Neuronal stem cell (in vitro differentiated cells): Measurements from ENCODE around the gene ANO6.

Experiments
- DNase-seq: peaks from one replicate; pipeline ENCODE4 v3.0.0-alpha.2; 2013; ENCODE audit warnings: low spot score
- H2AFZ ChIP-seq: one replicate; pipeline ENCODE4 v1.6.1; 2013; ENCODE audit warnings: mild to moderate bottlenecking, low read length, inconsistent platforms
- H2AK5ac ChIP-seq: 2 replicates; pipeline ENCODE4 v1.6.1; 2013; ENCODE audit warnings: low read depth, mild to moderate bottlenecking, inconsistent platforms, low read length, moderate library complexity, mixed read lengths
- H2BK120ac ChIP-seq: 2 replicates; pipeline ENCODE4 v1.6.1; 2013; ENCODE audit warnings: low read depth, mild to moderate bottlenecking, inconsistent platforms, low read length, moderate library complexity, mixed read lengths
- H2BK12ac ChIP-seq: one replicate; pipeline ENCODE4 v1.6.1; 2013; ENCODE audit warnings: low read length, inconsistent platforms
- H2BK15ac ChIP-seq: 2 replicates; pipeline ENCODE4 v1.6.1; 2013; ENCODE audit warnings: mild to moderate bottlenecking, low read length, inconsistent platforms, mixed read lengths
- H2BK5ac ChIP-seq: one replicate; pipeline ENCODE4 v1.6.1; 2013; ENCODE audit warnings: inconsistent platforms, mild to moderate bottlenecking, low read length, moderate library complexity
- H3K14ac ChIP-seq: one replicate; pipeline ENCODE4 v1.6.1; 2013; ENCODE audit warnings: low read length, inconsistent platforms
- H3K18ac ChIP-seq: 2 replicates; pipeline ENCODE4 v1.6.1; 2013; ENCODE audit warnings: low read length, inconsistent platforms
- H3K23ac ChIP-seq: 2 replicates; pipeline ENCODE4 v1.6.1; 2013; ENCODE audit warnings: low read depth, mild to moderate bottlenecking, mixed read lengths, low read length, inconsistent platforms; ENCODE audit not compliant: poor library complexity
- H3K27ac ChIP-seq: replicated peaks from 3 replicates; pipeline ENCODE4 v1.5.1; 2013; ENCODE audit warnings: low read length, inconsistent platforms
- H3K27me3 ChIP-seq, 3 experiments: 2 replicates each; pipeline ENCODE4 v1.6.1; 2013; ENCODE audit warnings: low read length in 3 of 3, mild to moderate bottlenecking in 2 of 3, inconsistent platforms in 1 of 3, low read depth in 1 of 3, mixed read lengths in 1 of 3, moderate library complexity in 1 of 3; ENCODE audit not compliant: control insufficient read depth in 3 of 3, insufficient read depth in 3 of 3
- H3K36me3 ChIP-seq, 2 donors: replicated peaks in 1 of 2; 2 replicates each; pipeline ENCODE4 v1.6.1; 2013; ENCODE audit warnings: low read length in 2 of 2; ENCODE audit not compliant: control insufficient read depth in 2 of 2, insufficient read depth in 2 of 2
- H3K4ac ChIP-seq: 2 replicates; pipeline ENCODE4 v1.6.1; 2013; ENCODE audit warnings: inconsistent platforms, mild to moderate bottlenecking, low read length, moderate library complexity
- H3K4me1 ChIP-seq, 2 donors: 1 replicate in 1 of 2; 2 replicates in 1 of 2; pipeline ENCODE4 v1.6.1; 2013; ENCODE audit warnings: low read length in 2 of 2, low read depth in 1 of 2; ENCODE audit not compliant: control insufficient read depth in 2 of 2, insufficient read depth in 1 of 2
- H3K4me2 ChIP-seq: one replicate; pipeline ENCODE4 v1.6.1; 2013; ENCODE audit warnings: mild to moderate bottlenecking, low read length, inconsistent platforms; ENCODE audit not compliant: insufficient read depth, poor library complexity, severe bottlenecking
- H3K4me3 ChIP-seq, 2 donors: 2 replicates each; pipeline ENCODE4 v1.5.1; 2013; ENCODE audit warnings: low read length in 2 of 2, mild to moderate bottlenecking in 2 of 2, inconsistent platforms in 1 of 2, moderate library complexity in 1 of 2
- H3K79me1 ChIP-seq: one replicate; pipeline ENCODE4 v1.6.1; 2013; ENCODE audit warnings: low read depth, mild to moderate bottlenecking, inconsistent platforms, low read length, moderate library complexity
- H3K9ac ChIP-seq: one replicate; pipeline ENCODE4 v1.6.1; 2013; ENCODE audit warnings: mild to moderate bottlenecking, low read depth, low read length, inconsistent platforms; ENCODE audit not compliant: poor library complexity
- H3K9me3 ChIP-seq, 2 donors: replicated peaks in 1 of 2; 2 replicates each; pipeline versions ENCODE3 to v1.6.1; 2013; ENCODE audit warnings: low read length in 2 of 2, mild to moderate bottlenecking in 2 of 2, inconsistent platforms in 1 of 2, low read depth in 1 of 2, mixed read lengths in 1 of 2, moderate library complexity in 1 of 2; ENCODE audit not compliant: control insufficient read depth in 2 of 2, insufficient read depth in 1 of 2
- H4K8ac ChIP-seq: one replicate; pipeline ENCODE4 v1.6.1; 2013; ENCODE audit warnings: low read depth, mild to moderate bottlenecking, inconsistent platforms, low read length, moderate library complexity
- H4K91ac ChIP-seq: one replicate; pipeline ENCODE4 v1.6.1; 2013; ENCODE audit warnings: low read length, low read depth, mild to moderate bottlenecking, inconsistent platforms; ENCODE audit not compliant: poor library complexity
- WGBS, 2 donors: extraction: QIAGEN DNeasy Blood & Tissue Kit; methylation state at CpG; one replicate each; pipeline ENCODE4 v1.1.7; 2013; ENCODE audit warnings: missing lambda C conversion rate in 2 of 2, mixed read lengths in 1 of 2; ENCODE audit not compliant: insufficient read length in 2 of 2, insufficient replicate concordance in 1 of 2; ENCODE audit errors: extremely low coverage in 2 of 2; 5-methylcytosine and 5-hydroxymethylcytosine counted together

Gene ANO6

DNA sequence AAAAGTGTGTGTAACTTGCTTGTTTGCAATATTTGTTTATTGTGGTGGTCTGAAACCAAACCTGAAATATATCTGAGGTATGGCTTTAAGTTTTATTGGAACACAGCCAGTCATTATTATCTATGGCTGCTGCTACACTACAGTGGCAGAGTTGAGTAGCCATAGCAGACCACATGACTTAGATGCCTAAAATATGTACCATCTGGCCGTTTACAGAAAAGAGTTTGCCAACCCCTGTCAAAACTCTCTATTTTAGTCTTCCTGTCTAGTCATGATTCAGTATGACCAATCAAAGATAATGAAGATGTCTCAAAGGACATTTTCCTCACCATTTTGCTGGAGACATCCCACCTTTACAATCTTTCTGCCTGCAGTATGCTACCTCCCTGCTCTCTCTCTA, 242.3 kb downstream of the ANO6 start:
- Histone ChIP-seq H3K4ac (no peak overlapping the region), H3K9ac (no peak overlapping the region), H2AK5ac (no peak overlapping the region), H2AFZ (no peak overlapping the region), H4K8ac (no peak overlapping the region), H3K4me2 (no peak overlapping the region), H4K91ac (no peak overlapping the region), H2BK15ac (no peak overlapping the region), H2BK120ac (no peak overlapping the region), H3K79me1 (no peaks in the 10 kb centered on the region), H3K4me3 (no peak overlapping the region), H3K18ac (no peak overlapping the region), H2BK12ac (no peak overlapping the region), H3K36me3 (no peaks in the 10 kb centered on the region), H3K27me3 (no peaks in the 10 kb centered on the region), H3K27ac (no peak overlapping the region), H2BK5ac (no peak overlapping the region), H3K9me3 (no peaks in the 10 kb centered on the region), H3K23ac (no peak overlapping the region), H3K14ac (no peak overlapping the region), H3K4me1 (no peaks in the 10 kb centered on the region)
- WGBS, 2 donors = no CpG with 5 or more reads among the region's 1 CpG
- DNase-seq = no peak

DNA sequence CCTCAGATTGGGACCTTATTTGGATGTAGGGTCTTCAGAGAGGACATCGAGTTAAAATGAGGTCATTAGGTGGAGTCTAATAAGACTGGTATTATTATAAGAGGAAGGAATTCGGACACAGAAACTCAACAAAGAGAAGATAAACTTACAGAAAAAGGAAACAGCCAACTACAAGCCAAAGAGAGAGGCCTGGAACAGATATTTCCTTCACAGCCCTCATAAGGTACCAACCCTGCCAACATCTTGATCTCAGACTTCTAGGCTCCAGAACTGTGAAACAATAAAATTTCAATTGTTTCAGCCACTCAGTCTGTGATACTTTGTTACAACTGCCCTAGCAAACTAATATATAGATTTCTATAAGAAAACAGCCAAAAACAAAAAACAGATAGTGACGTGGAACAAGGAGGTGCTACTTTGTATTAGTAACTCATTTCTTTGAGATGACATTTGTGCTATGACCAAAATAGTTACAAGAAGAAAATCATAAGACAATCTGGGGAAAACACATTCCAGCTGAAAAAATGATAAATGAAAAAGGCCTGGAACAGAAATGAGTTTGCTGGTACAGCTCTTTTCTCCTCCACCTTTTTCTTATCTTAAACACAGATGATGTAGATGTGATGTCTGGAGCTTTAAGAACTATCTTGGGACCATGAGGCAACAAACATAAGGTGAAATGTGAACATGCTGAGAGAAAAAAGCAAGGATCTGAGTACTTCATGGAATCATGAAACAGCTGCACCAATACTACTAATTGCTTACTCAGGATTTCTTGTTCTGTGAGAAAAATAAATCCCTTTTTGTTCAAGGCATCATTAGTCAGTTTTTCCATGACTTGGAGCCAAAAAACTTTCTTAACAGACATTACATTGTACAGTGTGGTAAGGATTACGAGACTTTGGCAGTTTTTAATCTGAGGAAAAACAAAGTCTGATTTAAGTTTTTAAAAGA, 243.2 kb downstream of the ANO6 start:
- no peaks in the 10 kb centered on the region for H3K36me3 ChIP-seq
- no peaks in the 10 kb centered on the region for H3K27me3 ChIP-seq
- no peak overlapping the region for H3K4ac ChIP-seq
- H2BK15ac ChIP-seq = no peak overlapping the region
- H3K4me3 ChIP-seq = no peak overlapping the region
- no peak overlapping the region for H3K27ac ChIP-seq
- H3K4me1 ChIP-seq = no peaks in the 10 kb centered on the region
- no peak overlapping the region for H2BK5ac ChIP-seq
- no peak overlapping the region for H3K14ac ChIP-seq
- no peaks in the 10 kb centered on the region for H3K9me3 ChIP-seq
- H3K79me1 ChIP-seq = no peaks in the 10 kb centered on the region
- DNase-seq = no peak
- no peak overlapping the region for H2BK12ac ChIP-seq
- H4K8ac ChIP-seq = no peak overlapping the region
- no peak overlapping the region for H3K23ac ChIP-seq
- H4K91ac ChIP-seq = no peak overlapping the region
- H2BK120ac ChIP-seq = no peak overlapping the region
- no peak overlapping the region for H3K9ac ChIP-seq
- WGBS, 2 donors = no CpG with 5 or more reads among the region's 4 CpGs
- no peak overlapping the region for H2AFZ ChIP-seq
- no peak overlapping the region for H3K18ac ChIP-seq
- no peak overlapping the region for H2AK5ac ChIP-seq
- H3K4me2 ChIP-seq = no peak overlapping the region

DNA sequence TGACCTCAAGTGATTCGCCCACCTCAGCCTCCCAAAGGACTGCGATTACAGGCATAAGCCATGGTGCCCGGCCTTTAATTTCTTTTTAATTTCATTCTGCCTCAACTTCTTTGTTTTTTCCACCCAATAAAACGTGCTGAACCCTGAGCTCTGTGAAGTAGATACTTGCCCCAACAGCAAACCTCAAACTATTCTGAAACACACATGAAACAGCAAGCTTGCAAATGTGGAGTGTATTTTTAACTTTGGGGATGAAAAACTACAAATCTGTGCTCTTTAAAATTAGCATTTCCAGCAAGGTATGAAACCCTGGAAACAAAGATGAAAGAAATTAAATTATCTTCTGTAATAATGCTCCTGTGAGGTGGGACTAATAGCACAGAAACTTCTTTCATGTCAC, 246.6 kb downstream of the ANO6 start:
- Histone ChIP-seq H3K4me1 (no peaks in the 10 kb centered on the region), H2AK5ac (no peak overlapping the region), H3K9ac (no peak overlapping the region), H3K14ac (no peak overlapping the region), H2AFZ (no peak overlapping the region), H3K4ac (no peak overlapping the region), H3K4me3 (no peak overlapping the region), H3K36me3 (no peaks in the 10 kb centered on the region), H2BK15ac (no peak overlapping the region), H2BK120ac (no peak overlapping the region), H4K91ac (no peak overlapping the region), H3K9me3 (no peaks in the 10 kb centered on the region), H3K18ac (no peak overlapping the region), H3K27me3 (no peaks in the 10 kb centered on the region), H3K4me2 (no peak overlapping the region), H2BK12ac (no peak overlapping the region), H3K79me1 (no peaks in the 10 kb centered on the region), H4K8ac (no peak overlapping the region), H3K23ac (no peak overlapping the region), H3K27ac (no peak overlapping the region), H2BK5ac (no peak overlapping the region)
- no peak for DNase-seq
- WGBS, 2 donors = no CpG with 5 or more reads among the region's 4 CpGs

DNA sequence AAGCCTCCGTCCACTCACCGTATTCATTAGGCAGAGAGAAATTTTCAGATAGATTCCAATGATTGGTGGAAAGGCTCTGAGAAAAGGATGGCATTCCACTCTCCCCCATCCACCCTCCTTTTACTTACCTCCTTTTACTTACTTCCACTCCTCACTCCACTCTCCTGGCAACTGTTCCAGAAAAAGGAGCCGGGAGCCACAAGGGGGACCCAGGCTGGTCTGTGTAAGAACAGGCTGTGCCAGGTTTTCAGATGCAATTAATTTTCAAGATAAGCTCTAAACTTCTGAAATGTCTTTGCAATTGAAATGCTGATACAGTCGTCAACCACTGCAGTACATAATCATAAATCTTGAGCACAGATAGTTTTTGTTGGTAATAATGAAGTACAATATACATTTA, 248.8 kb downstream of the ANO6 start:
- H3K27ac ChIP-seq = no peak overlapping the region
- H3K4me2 ChIP-seq = no peak overlapping the region
- no peaks in the 10 kb centered on the region for H3K9me3 ChIP-seq
- H3K14ac ChIP-seq = no peak overlapping the region
- H3K27me3 ChIP-seq = no peaks in the 10 kb centered on the region
- no peak overlapping the region for H2AK5ac ChIP-seq
- H3K4me1 ChIP-seq = no peaks in the 10 kb centered on the region
- H3K18ac ChIP-seq = no peak overlapping the region
- H3K36me3 ChIP-seq = no peaks in the 10 kb centered on the region
- no peak overlapping the region for H3K4ac ChIP-seq
- no peak overlapping the region for H2BK120ac ChIP-seq
- no peak overlapping the region for H3K23ac ChIP-seq
- no peak overlapping the region for H3K4me3 ChIP-seq
- no peak overlapping the region for H2BK15ac ChIP-seq
- no peak overlapping the region for H2AFZ ChIP-seq
- WGBS, 2 donors = no CpG with 5 or more reads among the region's 4 CpGs
- no peak overlapping the region for H4K8ac ChIP-seq
- no peak overlapping the region for H2BK12ac ChIP-seq
- no peak overlapping the region for H3K9ac ChIP-seq
- H3K79me1 ChIP-seq = no peaks in the 10 kb centered on the region
- no peak for DNase-seq
- H4K91ac ChIP-seq = no peak overlapping the region
- no peak overlapping the region for H2BK5ac ChIP-seq
